ENCODE results near the gene ABCD1.

DNA sequence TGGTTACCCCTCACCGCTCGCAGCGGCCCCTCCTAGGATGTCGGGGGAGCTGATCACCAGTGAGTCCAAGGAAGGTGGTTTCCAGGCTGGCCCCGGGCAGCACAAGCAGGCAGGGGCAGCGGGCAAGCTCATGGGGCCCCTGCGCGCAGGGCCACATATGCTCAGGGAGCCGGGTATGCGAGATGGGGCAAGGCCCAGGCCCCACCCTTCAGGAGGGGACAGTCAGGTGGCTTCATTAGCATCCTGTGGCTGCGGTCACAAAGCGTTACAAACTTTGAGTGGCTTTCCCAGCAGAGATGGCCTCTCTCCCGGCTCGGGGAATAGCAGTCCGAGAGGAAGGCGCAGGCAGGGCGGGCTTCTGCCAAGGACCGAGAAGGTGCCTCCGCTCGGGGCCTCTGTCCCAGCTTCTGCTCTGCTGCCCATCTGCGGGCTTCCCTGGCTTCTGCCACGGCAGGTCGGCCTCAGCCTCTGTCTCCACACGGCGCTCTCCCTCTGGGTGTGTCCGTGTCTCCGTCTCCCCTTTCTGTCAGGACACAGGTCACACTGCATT is 13.5 kb downstream of the ABCD1 start:
- TF ChIP-seq, protein P1, sequence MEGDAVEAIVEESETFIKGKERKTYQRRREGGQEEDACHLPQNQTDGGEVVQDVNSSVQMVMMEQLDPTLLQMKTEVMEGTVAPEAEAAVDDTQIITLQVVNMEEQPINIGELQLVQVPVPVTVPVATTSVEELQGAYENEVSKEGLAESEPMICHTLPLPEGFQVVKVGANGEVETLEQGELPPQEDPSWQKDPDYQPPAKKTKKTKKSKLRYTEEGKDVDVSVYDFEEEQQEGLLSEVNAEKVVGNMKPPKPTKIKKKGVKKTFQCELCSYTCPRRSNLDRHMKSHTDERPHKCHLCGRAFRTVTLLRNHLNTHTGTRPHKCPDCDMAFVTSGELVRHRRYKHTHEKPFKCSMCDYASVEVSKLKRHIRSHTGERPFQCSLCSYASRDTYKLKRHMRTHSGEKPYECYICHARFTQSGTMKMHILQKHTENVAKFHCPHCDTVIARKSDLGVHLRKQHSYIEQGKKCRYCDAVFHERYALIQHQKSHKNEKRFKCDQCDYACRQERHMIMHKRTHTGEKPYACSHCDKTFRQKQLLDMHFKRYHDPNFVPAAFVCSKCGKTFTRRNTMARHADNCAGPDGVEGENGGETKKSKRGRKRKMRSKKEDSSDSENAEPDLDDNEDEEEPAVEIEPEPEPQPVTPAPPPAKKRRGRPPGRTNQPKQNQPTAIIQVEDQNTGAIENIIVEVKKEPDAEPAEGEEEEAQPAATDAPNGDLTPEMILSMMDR (IDR thresholded peaks at IDR 0.05), result no peak
- no peak for TF ChIP-seq POLR2A (IDR thresholded peaks at IDR 0.05; ENCODE audit: low read depth)
- no peak for TF ChIP-seq EP300 (IDR thresholded peaks at IDR 0.05)
- TF ChIP-seq POLR2AphosphoS5 (IDR thresholded peaks at IDR 0.05), result no peak

Measured in esophagus muscularis mucosa (tissue), 4 donors.